HG03039 (cell line): Measurements from ENCODE around the gene SLC35E1.

ENCODE experiments used
- ATAC-seq: cut with Tn5 transposase; IDR thresholded peaks from one replicate; pipeline ENCODE4 v1.9.1; 2021; ENCODE audit warnings: mild to moderate bottlenecking, moderate library complexity; ENCODE audit not compliant: unreplicated experiment

SLC35E1 gene

GRCh38 chr19:16584248-16585093 lies 12.3 kb upstream of the SLC35E1 start:
- peak; percentile 36 for ATAC-seq

- ATAC-seq = no peak
These were observed 10.5 kb upstream of the SLC35E1 start for GRCh38 chr19:16582486-16583261.

GRCh38 chr19:16581971-16582343 lies 9.7 kb upstream of the SLC35E1 start:
- no peak for ATAC-seq

GRCh38 chr19:16581145-16581970 lies 9.1 kb upstream of the SLC35E1 start:
- ATAC-seq = no peak

GRCh38 chr19:16579381-16579780 lies 7.2 kb upstream of the SLC35E1 start:
- ATAC-seq = no peak

- no peak for ATAC-seq
These were observed 5.3 kb upstream of the SLC35E1 start for GRCh38 chr19:16577531-16577985.

- ATAC-seq = no peak
These were observed 4.7 kb upstream of the SLC35E1 start for GRCh38 chr19:16576690-16577530.

- ATAC-seq = no peak
These were observed 3.9 kb upstream of the SLC35E1 start for GRCh38 chr19:16575861-16576689.

GRCh38 chr19:16575282-16575681 lies 3.1 kb upstream of the SLC35E1 start:
- ATAC-seq = no peak

GRCh38 chr19:16573925-16574324 lies 1.7 kb upstream of the SLC35E1 start:
- no peak for ATAC-seq

GRCh38 chr19:16573296-16573695 lies 1.1 kb upstream of the SLC35E1 start:
- ATAC-seq = no peak

GRCh38 chr19:16571822-16572331 lies 338 bp downstream of the SLC35E1 start:
- peak; percentile 28 for ATAC-seq

- ATAC-seq = no peak
These were observed 932 bp downstream of the SLC35E1 start for GRCh38 chr19:16571283-16571682.

- no peak for ATAC-seq
These were observed 2.5 kb downstream of the SLC35E1 start for GRCh38 chr19:16569609-16570320.

GRCh38 chr19:16566702-16567101 lies 5.5 kb downstream of the SLC35E1 start:
- no peak for ATAC-seq

GRCh38 chr19:16566161-16566560 lies 6.1 kb downstream of the SLC35E1 start:
- no peak for ATAC-seq

- no peak for ATAC-seq
These were observed 7.4 kb downstream of the SLC35E1 start for GRCh38 chr19:16564842-16565241.

GRCh38 chr19:16562608-16563025 lies 9.6 kb downstream of the SLC35E1 start:
- ATAC-seq = no peak
